HuH-7.5 (cell line): ENCODE measurements around the gene OTUB2.

ENCODE experiments used
- DNase-seq: peaks from one replicate; pipeline ENCODE4 v3.0.0; 2011; ENCODE audit warnings: low spot score

The OTUB2 gene

DNA sequence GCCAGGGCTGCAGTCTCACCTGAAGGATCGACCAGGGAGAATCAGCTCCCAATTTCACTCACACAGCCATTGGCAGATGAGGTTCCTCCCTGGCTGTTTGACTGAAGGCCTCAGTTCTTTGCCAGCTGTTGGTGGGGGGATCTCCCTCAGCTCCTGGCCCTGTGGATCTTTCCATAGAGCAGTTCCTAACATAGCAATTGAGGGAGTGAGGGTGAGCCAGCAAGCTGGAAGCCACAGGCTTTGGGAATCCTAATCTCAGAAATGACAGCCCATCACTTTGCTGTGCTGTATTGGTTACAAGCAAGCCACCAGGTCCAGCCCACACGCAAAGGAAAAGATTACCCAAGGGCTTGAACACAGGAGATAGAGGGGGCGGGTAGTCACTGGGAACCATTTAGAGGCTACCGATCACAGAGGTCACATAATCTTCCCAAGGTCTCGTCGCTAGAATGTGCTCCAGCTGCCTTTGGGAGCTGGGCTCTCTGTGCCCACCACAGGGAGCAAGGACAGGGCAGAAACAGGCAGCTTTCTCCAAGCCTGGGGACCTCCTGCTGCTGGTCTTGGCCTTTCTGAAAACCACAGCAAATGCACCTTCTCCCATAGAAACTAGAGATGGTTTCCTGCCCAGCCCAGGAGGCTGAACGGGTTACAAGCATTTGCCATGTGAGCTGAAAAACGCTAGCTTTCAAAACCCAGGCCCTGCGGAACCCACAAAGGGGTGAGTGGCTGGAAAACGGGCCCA is 4.6 kb upstream of the OTUB2 start:
- DNase-seq: no peak

DNA sequence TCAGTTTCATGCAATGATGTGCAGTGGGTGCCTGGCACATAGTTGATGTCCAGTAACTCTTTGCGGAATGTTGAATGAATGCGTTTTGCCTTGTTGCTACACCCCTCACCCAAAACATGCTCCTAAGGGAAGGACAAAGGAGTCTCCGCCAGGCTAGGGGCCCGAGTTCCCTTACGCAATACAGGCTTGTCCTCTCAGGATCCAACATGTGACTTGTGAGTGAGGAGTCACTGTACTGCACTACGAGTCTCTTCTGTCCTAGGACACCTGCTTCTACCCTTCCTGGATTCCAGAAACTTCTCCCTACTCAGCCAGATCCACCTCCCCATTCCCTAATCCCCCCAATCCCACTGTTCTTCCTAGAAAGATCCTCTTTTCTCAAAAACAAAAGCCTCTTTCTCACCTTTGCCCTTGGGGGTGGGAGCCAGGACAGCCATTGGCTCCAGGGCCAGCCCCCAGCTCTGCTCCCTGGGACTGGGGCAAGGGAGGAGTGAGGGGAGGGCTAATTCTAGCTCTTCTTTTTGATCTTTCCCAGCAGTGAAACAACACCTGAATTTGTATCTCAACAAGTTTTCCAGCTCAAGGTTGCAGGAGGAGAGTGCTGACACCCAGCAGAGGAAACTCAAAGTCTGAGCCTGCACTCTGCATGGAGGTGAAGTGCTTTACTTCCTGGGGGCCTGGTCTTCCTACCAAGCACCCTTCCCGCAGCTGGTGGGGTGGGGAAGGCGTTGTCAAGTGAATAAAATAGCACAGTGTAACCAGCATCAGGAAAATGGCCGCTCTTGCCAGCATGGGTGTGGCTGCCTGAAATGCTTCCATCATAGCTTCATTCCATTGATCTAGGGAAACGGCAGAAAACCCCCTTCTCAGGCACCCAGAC is 3.4 kb upstream of the OTUB2 start:
- no peak for DNase-seq

DNA sequence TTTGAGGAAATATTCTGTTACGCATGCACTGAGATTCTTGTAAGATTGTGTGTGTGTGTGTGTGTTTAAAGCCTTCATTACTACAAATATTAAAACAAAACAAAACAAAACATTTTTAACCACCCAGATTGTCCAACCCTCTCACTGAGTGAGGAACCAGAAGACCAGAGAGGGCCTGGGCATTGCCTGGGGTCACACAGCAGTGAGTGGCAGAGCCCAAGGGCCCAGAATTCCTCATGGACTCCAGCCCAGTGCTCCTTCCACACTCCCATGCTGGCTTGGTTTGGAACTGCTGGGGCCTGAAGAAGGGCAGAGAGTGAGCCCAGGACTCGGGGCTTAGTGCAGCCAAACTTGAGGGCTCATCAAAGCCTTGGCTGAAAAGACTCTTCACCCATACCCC is 1.6 kb upstream of the OTUB2 start:
- DNase-seq: no peak

DNA sequence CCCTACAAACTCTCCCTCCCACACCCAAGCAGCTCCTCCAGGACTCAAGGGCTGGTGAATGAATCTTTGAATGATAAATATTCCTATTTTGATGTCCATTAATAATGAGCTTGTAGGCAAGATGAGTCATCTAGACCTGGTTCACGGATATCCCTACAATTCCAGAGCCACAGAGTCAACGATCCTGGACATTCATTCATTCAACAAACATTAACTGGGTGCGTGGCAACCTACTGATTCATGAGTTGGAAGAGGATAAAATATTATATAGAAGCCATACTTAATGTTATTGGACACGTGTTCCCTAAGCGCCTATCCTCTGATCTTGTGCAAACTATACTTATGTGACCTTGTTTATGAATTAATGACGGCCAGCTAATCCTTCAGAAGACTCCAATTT is 420 bp upstream of the OTUB2 start:
- no peak for DNase-seq

DNA sequence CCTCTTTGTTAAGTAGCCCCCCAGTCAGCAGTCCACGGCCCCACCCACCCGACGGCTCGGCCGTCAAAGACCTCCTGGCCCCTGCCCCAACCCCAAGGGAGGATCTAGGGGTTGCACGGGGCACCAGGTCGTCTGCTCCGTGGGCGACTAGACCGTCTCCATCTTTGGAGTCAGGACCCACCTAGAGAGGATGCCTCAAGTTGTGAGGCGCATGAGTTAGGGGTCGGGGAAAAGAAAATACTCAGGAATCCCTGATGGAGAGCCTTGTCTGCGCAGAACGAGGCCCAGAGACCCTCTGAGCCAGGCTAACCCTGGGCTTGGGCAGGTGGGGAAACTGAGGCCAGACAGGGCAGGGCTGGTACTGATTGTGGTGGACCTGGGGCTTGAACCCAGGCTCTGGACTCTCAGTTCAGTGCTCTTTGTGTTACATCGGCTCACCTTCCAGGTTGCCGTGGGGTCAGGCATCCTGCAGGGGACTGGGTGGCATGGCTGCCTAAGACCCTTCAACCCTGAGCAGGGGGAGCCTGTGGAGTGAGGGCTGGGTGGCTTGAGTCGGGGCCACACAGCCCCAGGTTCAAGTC is 839 bp downstream of the OTUB2 start:
- DNase-seq: no peak

DNA sequence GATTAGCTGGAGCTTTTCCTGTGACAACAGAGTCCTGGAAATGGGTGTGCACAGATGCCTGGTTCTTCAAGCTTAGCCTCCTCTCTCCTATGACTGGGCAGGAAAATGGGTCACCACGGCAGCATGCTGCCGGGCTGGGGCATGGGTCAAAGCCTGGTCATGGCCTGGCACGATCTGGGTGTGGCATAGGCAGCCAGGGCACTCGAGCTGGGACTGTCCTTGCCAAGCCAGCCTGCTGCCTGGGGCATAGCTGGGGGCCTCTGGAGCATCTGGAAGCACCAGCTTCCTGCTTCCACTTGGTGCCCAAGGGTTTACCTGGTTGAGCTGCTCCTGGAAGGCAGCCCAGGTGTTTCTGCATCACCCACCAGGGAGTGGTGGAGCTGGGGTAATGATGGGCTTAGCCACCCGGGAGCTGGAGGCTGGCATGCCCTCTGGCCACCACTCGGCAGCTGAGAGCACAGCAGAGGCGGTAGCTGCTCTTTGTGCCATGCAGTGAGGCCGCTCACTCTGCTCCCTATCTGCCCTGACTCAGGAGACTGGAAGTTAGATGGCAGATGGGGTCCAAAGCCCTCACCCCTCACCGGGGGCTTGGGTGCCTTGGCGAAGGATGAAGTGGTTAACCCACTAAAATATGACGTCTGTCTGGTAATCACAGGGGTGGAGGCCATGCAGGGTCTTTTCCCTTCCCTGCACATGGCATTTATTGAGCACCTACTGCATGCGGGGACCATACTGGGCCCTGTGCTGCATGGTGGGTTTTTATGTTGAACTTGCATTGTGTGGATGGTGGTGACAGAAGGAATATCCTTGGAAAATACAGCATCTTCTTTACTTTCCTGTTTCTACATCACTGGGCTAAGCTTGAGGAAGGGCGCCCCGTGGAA is 1.7 kb downstream of the OTUB2 start:
- no peak for DNase-seq

DNA sequence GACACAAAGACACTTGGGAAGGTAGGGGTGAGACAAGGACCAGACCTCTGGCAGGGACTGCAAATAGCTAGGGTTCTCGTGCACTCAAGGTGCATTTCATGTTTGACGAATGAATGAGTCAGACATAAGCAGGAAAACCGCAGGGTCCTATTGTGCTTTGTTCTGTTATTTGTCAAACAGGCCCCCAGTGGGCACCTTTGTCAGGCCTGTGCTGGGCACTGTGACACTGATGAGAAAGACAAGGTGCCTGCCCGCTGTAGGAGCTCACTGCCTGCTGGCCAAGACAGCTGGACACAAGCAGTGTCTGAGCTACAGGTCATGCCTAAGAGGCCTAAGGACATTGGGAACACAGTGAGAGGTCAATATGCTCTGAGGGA is 2.3 kb downstream of the OTUB2 start:
- DNase-seq: no peak

DNA sequence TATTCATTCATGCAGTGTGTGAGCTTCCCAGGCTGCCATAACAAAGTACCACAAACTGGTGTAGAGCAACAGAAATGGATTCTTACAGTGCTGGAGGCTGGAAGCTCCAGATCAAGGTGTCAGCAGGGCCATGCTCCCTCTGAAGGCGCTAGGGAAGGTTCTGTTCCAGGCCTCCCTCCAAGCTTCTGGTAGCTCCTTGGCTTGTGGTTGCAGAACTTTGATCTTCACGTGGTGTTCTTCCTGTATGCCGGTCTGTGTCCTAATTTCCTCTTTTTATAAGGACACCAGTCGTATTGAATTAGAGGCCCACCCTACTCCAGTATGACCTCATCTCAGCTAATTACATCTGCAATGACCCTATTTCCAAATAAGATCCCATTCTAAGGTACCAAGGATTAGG is 3.1 kb downstream of the OTUB2 start:
- no peak for DNase-seq

DNA sequence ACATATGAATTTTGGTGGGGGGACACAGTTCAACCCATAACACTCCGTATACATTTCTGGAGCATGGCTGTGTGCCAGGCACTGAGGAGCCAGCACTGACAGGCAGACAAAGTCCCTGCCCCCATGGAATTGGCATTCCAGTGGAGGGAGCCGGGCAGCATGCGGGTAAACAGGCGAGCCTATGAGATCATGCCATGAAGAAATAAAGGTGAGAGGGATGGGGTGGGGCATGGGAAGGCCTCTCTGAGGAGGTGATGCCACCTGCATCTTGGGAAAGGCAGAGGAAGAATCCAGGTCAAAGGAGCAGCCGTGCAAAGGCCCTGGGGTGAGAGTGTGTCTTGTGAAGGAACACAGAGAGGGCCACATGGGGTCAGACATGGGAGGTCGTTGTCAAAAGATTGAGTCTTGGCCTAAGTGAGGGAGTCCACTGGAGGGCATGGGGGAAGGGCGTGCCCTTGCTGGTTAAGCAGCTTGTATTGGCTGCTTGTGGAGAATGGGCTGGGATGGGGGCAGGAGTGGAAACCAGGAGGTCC is 3.6 kb downstream of the OTUB2 start:
- DNase-seq: no peak

DNA sequence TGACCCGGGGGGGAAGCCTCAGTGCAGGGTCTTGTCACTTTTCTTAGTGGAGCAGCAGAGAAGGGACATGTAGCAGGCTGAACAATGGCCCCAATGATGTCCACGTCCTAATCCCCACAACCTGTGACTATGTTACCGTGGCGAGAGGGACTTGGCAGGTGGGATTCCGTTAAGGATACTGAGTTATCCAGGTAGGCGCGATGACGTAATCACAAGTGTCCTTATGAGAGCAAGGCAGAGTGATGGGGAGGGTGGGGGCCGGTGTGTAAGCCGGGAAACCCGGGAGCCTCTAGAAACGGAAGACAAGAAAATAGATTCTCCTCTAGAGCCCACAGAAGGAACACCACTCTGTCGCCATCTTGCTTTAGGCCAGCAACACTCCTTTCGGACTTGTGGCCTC is 4.4 kb downstream of the OTUB2 start:
- no peak for DNase-seq

DNA sequence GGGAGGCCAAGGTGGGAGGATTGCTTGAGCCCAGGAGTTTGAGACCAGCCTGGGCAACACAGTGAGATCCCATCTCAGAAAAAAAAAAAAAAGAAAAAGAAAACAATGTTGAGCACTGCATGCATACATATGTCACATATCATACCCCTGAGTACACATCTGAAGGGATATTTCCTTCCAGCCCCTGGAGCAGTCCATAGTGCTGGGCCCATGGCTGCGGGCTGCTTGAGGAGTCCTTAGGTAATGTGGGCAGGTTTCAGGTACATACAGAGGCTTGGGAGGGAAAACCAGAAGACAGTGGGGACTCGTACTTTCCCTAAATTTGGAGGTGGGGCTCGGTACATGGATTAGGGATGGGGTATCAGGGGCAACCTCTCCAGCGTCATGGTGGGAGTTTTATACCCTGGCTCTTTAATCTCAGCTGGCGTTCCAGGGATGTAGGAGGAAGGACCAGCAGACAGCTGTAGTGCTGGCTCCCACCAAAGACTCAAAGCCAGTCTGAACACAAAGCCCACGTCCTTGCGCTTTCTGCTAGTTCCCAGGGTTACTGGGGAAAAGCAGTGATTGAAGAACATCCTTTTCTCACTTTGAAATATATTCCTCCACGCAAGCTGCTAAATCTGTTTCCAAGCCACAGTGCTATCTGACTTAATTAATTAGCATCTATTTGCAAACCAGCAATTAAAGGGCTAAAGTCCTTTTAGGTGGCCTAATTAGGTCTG is 5.2 kb downstream of the OTUB2 start:
- DNase-seq: no peak

DNA sequence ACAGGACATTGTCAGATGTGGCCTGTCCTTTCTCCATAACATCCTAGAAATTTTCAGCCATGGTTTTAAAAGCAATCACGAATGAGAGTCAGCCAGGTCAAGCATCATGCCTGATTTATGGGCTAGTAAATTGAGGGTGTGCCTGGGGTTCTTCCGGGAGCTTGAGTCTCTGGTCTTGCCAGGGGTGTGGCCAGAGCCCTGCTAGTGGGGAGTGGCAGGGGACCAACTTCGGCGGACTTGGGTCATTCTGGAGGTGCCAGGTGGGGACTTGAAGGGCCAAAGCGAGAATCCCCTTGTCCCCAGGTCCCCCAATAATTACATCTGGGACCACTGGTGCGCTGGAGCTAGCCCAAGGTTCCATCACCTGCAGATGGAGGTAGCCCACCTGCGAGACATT is 5.7 kb downstream of the OTUB2 start:
- no peak for DNase-seq

DNA sequence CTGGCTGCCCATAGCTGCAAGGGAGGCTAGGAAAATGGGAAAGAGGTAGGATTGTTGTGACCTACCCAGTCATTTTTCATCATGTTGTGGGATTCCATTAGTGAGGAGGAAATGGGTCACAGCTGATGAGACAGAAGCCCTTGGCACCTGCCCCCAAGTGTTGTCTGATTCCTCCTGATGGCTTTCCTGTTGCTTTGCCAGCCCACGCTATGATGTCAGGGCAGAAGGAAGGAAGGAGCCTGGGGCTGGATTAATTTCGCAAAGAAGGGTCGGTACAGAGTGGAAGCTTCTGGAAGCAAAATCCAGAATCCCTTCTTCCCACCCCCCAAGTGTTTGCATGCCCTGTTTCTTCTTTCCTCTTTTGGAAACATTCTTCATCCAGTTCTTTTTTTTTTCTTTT is 8.7 kb downstream of the OTUB2 start:
- DNase-seq: no peak

DNA sequence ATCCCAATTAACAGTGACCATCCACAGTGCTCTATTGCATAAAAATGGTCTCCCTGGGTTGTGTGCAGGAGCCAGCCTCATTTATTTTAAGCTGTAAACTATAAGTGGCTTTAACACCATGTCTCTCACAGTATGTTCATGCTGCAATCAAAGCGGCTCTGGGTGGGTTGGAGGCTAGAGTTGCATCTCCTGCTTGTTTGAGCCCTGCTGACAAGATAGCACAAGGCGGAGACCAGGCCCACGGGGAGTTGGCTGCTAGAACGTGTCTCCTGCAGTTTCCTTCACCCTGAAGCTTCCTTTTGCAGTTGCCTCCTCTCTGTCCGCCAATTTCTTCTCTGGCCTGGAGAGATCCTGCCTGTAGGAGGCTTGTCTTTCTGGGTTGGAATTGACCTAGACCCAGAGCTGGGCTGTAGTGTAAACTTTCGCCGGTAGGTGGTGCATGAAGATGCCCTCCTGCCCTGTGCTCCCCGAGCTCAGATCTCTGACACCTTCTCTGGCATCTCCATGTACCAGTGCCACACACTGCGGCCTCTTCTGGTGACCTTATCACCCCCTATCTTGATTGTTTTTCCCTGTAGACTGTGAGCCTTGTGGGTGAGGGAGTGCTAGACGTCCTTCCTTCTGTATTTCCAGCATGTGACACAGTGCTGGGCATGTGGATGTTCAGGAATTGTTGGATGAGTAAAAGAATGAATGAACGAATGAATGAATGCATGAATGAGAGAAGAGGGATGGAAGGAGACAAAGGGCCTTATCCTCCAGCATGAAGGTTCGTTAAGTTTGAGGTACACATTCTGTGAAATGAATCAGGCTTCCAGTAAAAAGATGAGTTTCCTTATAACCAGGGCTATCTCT is 10.4 kb downstream of the OTUB2 start:
- peak; percentile 80 for DNase-seq

DNA sequence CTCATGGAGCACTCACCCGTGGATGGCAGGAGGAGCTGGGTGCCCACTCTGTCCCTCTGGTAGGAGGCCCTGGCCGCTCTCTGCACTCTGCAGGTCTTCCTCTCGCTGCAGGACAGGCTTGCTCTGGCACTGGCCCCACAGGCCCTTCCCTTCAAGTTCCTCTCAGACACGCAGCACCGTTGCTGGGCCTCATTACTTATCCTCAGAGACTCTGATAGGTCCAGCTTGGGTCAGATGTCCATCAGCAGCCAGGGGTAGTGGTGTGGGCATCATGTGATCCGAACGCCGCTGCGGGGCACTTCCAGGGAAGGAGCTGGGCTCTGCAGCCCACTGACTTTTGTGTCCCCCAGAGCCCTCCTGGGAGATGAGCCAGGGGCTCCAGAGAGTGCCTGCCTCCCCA is 11.8 kb downstream of the OTUB2 start:
- no peak for DNase-seq

DNA sequence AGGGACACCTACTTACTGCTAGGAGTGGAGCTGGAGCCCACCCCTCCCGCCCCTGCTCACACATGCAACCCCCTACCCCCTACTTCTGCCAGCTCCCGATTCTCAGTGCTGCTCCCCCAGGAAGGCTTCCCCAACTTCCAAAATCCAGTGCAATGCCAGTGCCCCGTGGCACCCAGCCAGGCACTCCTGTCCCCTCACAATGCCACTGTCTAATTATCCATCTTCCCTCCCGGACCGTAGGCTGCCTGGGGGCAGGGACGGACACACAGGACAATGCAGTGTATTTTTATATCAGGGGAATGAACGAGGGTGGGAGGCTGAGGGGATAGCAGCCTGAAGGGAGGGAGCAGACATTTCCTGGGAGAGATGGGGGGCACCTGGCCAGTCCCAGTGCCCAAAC is 12.4 kb downstream of the OTUB2 start:
- DNase-seq: no peak

DNA sequence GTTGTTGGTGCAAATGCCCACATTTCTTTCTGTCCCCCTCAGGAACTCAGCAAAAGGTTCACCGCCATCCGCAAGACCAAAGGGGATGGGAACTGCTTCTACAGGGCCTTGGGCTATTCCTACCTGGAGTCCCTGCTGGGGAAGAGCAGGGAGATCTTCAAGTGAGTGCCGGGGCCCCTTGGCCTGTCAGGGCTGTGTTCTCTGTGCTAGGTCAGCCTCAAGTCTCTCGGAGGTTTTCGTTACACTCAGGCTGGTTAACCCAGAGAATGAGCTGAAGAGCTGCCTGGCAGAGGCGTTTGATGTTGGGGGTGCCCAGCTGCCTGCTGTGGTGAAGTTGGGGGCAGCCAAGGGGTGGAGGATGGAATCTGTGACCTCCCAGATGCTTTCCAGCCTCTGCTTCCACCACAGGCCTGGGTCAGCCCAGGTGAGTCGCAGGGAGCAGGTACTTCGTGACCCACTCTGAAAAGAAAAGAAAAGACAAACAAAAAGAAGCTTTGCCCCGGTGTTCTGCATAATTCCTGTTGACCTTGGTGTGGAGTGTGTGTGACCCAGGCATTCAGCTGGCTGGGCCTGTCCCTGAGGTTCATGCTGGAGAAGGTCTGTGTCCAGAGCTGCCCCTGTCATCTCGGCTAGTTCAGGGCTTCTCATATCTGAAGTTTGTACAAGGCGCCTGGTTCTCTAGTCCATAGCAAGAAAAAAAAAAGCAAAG is 12.9 kb downstream of the OTUB2 start:
- no peak for DNase-seq

DNA sequence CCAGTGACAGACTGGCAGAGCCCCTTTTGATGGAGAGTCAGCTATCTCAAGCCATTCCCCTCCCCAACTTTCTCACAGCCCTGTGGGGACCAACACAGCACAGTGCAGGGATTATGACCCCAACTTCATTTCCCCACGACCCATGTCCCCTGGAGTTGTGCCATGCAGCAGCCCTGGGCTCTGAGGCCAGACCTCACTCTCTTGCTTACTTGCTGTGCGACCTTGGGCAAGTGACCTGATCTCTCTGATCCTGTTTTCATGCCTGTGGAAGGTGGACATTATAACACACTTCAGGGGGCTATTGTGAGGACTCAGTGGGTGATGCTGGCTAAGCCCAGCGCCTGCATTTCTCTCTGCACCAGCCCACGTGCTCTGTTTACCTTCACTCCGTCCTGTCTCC is 14.1 kb downstream of the OTUB2 start:
- no peak for DNase-seq

DNA sequence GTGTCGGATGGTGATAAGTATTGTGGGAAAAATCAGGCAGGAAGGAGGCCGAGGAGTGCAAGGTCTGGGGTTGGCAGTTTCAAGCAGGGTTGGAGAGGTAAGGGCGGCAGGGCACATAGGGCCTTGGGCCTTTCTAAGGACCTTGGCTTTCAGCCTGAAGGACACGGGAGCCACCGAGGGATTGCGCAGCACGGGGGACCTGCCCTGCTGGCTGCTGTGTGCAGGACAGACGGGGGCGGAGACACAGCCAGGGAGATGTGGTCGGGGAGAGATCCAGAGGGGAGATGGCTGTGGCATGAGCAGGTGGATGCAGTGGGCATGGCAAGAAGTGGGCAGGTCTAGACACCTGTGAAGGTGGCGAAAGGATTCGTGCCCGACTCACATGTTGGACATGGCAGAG is 14.7 kb downstream of the OTUB2 start:
- DNase-seq: no peak
